Sigmoid colon (tissue), 7 donors: Measurements from ENCODE around the gene ANO1. TPM values are rescaled to one million over a fixed set of nuclear protein-coding genes. Genes with fewer than 3 reads are reported as not detected.

ENCODE experiments used
- DNase-seq: peaks from one replicate; pipeline ENCODE4 v3.0.0-alpha.2; 2019
- H3K27ac ChIP-seq, 4 donors: fragments of 200-600 bp; sonication (generic); one replicate each; pipeline ENCODE4 v1.5.1; 2016 to 2019; ENCODE audit warnings: mild to moderate bottlenecking in 1 of 4
- H3K27me3 ChIP-seq, 3 donors: fragments of 200-600 bp; sonication (generic); one replicate each; pipeline ENCODE4 v1.5.1; 2019; ENCODE audit warnings: mild to moderate bottlenecking in 1 of 3
- H3K36me3 ChIP-seq, 4 donors: fragments of 200-600 bp; sonication (generic); one replicate each; pipeline ENCODE4 v1.5.1; 2016 to 2019
- H3K4me1 ChIP-seq, 4 donors: fragments of 200-600 bp; sonication (generic); one replicate each; pipeline ENCODE4 v1.5.1; 2017 to 2019
- H3K4me3 ChIP-seq, 4 donors: fragments of 200-600 bp; sonication (generic); one replicate each; pipeline ENCODE4 v1.5.1; 2017 to 2019; ENCODE audit warnings: mild to moderate bottlenecking in 2 of 4, moderate library complexity in 1 of 4
- H3K9me3 ChIP-seq, 4 donors: fragments of 200-600 bp in 3 of 4; sonication (generic) in 3 of 4; one replicate each; pipeline versions ENCODE4 v1.5.1 to v1.6.1; 2013 to 2019
- EP300 ChIP-seq, 4 donors: sonication (generic); formaldehyde crosslinking; IDR thresholded peaks; one replicate each; pipeline ENCODE4 v1.6.1; 2017; ENCODE audit warnings: antibody characterized with exemption in 4 of 4
- POLR2A ChIP-seq, 2 donors: fragments of 450-650 bp; IDR thresholded peaks; one replicate each; pipeline ENCODE4 v1.6.1; 2016; ENCODE audit warnings: antibody characterized with exemption in 2 of 2, mild to moderate bottlenecking in 2 of 2, moderate library complexity in 2 of 2
- POLR2AphosphoS5 ChIP-seq, 4 donors: sonication (generic); formaldehyde crosslinking; IDR thresholded peaks; one replicate each; pipeline ENCODE4 v1.6.1; 2017; ENCODE audit warnings: antibody characterized with exemption in 4 of 4
- WGBS, 2 donors: extraction: QIAGEN DNeasy Blood & Tissue Kit; methylation state at CpG; one replicate each; pipeline ENCODE4 v1.1.7; 2013; 5-methylcytosine and 5-hydroxymethylcytosine counted together
- intact Hi-C: fragments of 100-400 bp; cut with DNase I; formaldehyde crosslinking; loops from one replicate; pipeline ENCODE4 v1.15.1; 2023
- polyA plus RNA-seq, 3 donors: library from polyadenylated mRNA; stranded (reverse); fragments of 200-250 nt; gene quantifications; one replicate each; pipeline ENCODE4 v1.2.3, GENCODE V29; 2013
- small RNA-seq, 3 donors: library from RNA; depleted of rRNA; stranded (forward); fragments of <200 nt; gene quantifications; one replicate each; pipeline ENCODE3, GENCODE V24; 2016
- total RNA-seq, 4 donors: library from RNA; depleted of rRNA; stranded (reverse); fragments of >200 nt; gene quantifications; one replicate each; pipeline ENCODE4 v1.1.0, GENCODE V29; 2016
- TF ChIP-seq, protein P1 (sequence below), 4 experiments: fragments of 450-650 bp in 3 of 4; fragments of 200-600 bp in 1 of 4; IDR thresholded peaks; one replicate each; pipeline ENCODE4 v1.5.1; 2016 to 2019; ENCODE audit warnings: antibody characterized with exemption in 4 of 4, mild to moderate bottlenecking in 3 of 4, moderate library complexity in 2 of 4
- donor health status: healthy with polysubstance abuse.
- donor health status: Bipolar disorder and iron deficiency.
- donor health status: healthy.

The ANO1 gene
- total and polyA plus RNA-seq, 7 donors, result 0.60 to 33.9 (median 17.4) TPM

- Histone ChIP-seq H3K9me3 (no peaks in the 10 kb centered on the region), H3K36me3 (no peaks in the 10 kb centered on the region), H3K4me1 (no peaks in the 10 kb centered on the region), H3K27me3 (no peaks in the 10 kb centered on the region), H3K4me3 (no peak overlapping the region), H3K27ac (no peak overlapping the region)
- WGBS, 2 donors, result 93% methylated on average over 9 of the region's 9 CpGs
- intact Hi-C loops, result no loop called here
- no peak for TF ChIP-seq EP300 (IDR thresholded peaks at IDR 0.05)
- no peak for TF ChIP-seq POLR2AphosphoS5 (IDR thresholded peaks at IDR 0.05)
- TF ChIP-seq POLR2A (IDR thresholded peaks at IDR 0.05), result no peak
- TF ChIP-seq, protein P1, sequence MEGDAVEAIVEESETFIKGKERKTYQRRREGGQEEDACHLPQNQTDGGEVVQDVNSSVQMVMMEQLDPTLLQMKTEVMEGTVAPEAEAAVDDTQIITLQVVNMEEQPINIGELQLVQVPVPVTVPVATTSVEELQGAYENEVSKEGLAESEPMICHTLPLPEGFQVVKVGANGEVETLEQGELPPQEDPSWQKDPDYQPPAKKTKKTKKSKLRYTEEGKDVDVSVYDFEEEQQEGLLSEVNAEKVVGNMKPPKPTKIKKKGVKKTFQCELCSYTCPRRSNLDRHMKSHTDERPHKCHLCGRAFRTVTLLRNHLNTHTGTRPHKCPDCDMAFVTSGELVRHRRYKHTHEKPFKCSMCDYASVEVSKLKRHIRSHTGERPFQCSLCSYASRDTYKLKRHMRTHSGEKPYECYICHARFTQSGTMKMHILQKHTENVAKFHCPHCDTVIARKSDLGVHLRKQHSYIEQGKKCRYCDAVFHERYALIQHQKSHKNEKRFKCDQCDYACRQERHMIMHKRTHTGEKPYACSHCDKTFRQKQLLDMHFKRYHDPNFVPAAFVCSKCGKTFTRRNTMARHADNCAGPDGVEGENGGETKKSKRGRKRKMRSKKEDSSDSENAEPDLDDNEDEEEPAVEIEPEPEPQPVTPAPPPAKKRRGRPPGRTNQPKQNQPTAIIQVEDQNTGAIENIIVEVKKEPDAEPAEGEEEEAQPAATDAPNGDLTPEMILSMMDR (IDR thresholded peaks at IDR 0.05), result no peak
- DNase-seq, result no peak
Measured at GRCh38 chr11:70233962-70234361, 155.8 kb downstream of the ANO1 start.

Small RNA genes within 50 kb of the gene (small RNA-seq; reads per million reads assigned to genes)
- 0 reads per million in 3 donors for gene RNU6-1175P

Other genes starting within 250 kb of the ANO1 start
- 10 to 100 TPM; 11.5 to 24.1 (median 14.6) TPM for gene FADD, start 125.0 kb downstream of the ANO1 start, total RNA-seq
- 10 to 100 TPM; 20.4 to 35.5 (median 25.4) TPM for gene FADD, start 125.0 kb downstream of the ANO1 start, polyA plus RNA-seq
- gene PPFIA1, start 192.4 kb downstream of the ANO1 start, total RNA-seq, result 10 to 100 TPM; 43.4 to 62.1 (median 51.2) TPM
- 10 to 100 TPM; 13.2 to 24.8 (median 21.7) TPM for gene PPFIA1, start 192.4 kb downstream of the ANO1 start, polyA plus RNA-seq